ENCODE measurements around the gene POLE4. TPM values are rescaled to one million over a fixed set of nuclear protein-coding genes. Genes with fewer than 3 reads are reported as not detected.

The POLE4 gene
- total RNA-seq = 10 to 100 TPM; 69.7 to 76.5 TPM

GRCh38 chr2:74958274-74959105 is at the start of gene POLE4:
Gene POLE4 (plus strand): TSS chr2:74958643. CDS start chr2:74958680, 37 bp downstream.
- peak within 1 kb of the TSS; percentile 80 for H3K4me3 Mint-ChIP-seq
- intact Hi-C loops (cut with micrococcal nuclease) = loop anchor here (1.0 to 10.0 kb wide), 10 partner anchors 40 to 1726 kb away; partner anchors contain the start of genes ALMS1, CCT7, GCFC2 and MRPL19
- no peaks in the 10 kb centered on the region for H3K9me3 Mint-ChIP-seq
- H3K27ac Mint-ChIP-seq = peak within 1 kb of the TSS; percentile 87
- CTCF ChIA-PET = interaction anchor here (0.6 kb wide), 1 partner anchor 118 kb away, joined by 4 read pairs; no protein-coding TSS in a partner anchor
- peak; percentile 95 for DNase-seq
- no peaks in the 10 kb centered on the region for H3K27me3 Mint-ChIP-seq (ENCODE audit: low read depth)
- peaks cover 60% of the 10 kb centered on the region for H3K4me1 Mint-ChIP-seq (ENCODE audit: low read depth)
- H3K36me3 Mint-ChIP-seq (ENCODE audit: low read depth) = peaks cover 37% of the 10 kb centered on the region

- intact Hi-C loops (cut with micrococcal nuclease) = no loop called here
- CTCF ChIA-PET = no interaction called here
- DNase-seq = no peak
- Mint-ChIP-seq H3K27me3 (ENCODE audit: low read depth) (peaks cover 35% of the 10 kb centered on the region), H3K9me3 (no peaks in the 10 kb centered on the region), H3K36me3 (ENCODE audit: low read depth) (no peaks in the 10 kb centered on the region), H3K4me1 (ENCODE audit: low read depth) (peaks cover 7% of the 10 kb centered on the region), H3K4me3 (no peak overlapping the region), H3K27ac (no peak overlapping the region)
Measured at GRCh38 chr2:74908748-74909444, 49.5 kb upstream of the POLE4 start.

- H3K4me3 Mint-ChIP-seq = no peak overlapping the region
- intact Hi-C loops (cut with micrococcal nuclease) = no loop called here
- no peak for DNase-seq
- peaks cover 41% of the 10 kb centered on the region for H3K27me3 Mint-ChIP-seq (ENCODE audit: low read depth)
- CTCF ChIA-PET = no interaction called here
- no peaks in the 10 kb centered on the region for H3K9me3 Mint-ChIP-seq
- H3K4me1 Mint-ChIP-seq (ENCODE audit: low read depth) = peaks cover 9% of the 10 kb centered on the region
- H3K27ac Mint-ChIP-seq = no peak overlapping the region
- no peaks in the 10 kb centered on the region for H3K36me3 Mint-ChIP-seq (ENCODE audit: low read depth)
Measured at GRCh38 chr2:74910245-74910644, 48.2 kb upstream of the POLE4 start.

GRCh38 chr2:74911061-74911460 is 47.4 kb upstream of the POLE4 start:
- no peaks in the 10 kb centered on the region for H3K36me3 Mint-ChIP-seq (ENCODE audit: low read depth)
- no peak for DNase-seq
- no peak overlapping the region for H3K4me3 Mint-ChIP-seq
- no peak overlapping the region for H3K27ac Mint-ChIP-seq
- peaks cover 9% of the 10 kb centered on the region for H3K4me1 Mint-ChIP-seq (ENCODE audit: low read depth)
- peaks cover 43% of the 10 kb centered on the region for H3K27me3 Mint-ChIP-seq (ENCODE audit: low read depth)
- H3K9me3 Mint-ChIP-seq = no peaks in the 10 kb centered on the region
- CTCF ChIA-PET = interaction anchor here (0.6 kb wide), 1 partner anchor 282 kb away, joined by 3 read pairs; no protein-coding TSS in a partner anchor
- intact Hi-C loops (cut with micrococcal nuclease) = no loop called here

GRCh38 chr2:74915743-74916142 is 42.7 kb upstream of the POLE4 start:
- intact Hi-C loops (cut with micrococcal nuclease) = loop anchor here (5.0 kb wide), 2 partner anchors 137 to 712 kb away; no protein-coding TSS in a partner anchor
- CTCF ChIA-PET = interaction anchor here (0.8 to 1.6 kb wide), 3 partner anchors 150 to 693 kb away, joined by 3 read pairs; no protein-coding TSS in a partner anchor
- H3K36me3 Mint-ChIP-seq (ENCODE audit: low read depth) = no peaks in the 10 kb centered on the region
- H3K27me3 Mint-ChIP-seq (ENCODE audit: low read depth) = peaks cover 18% of the 10 kb centered on the region
- H3K4me3 Mint-ChIP-seq = no peak overlapping the region
- peaks cover 8% of the 10 kb centered on the region for H3K4me1 Mint-ChIP-seq (ENCODE audit: low read depth)
- no peak overlapping the region for H3K27ac Mint-ChIP-seq
- H3K9me3 Mint-ChIP-seq = no peaks in the 10 kb centered on the region
- DNase-seq = peak; percentile 53

GRCh38 chr2:74916394-74916793 is 42.0 kb upstream of the POLE4 start:
- DNase-seq = no peak
- CTCF ChIA-PET = interaction anchor here (1.4 to 1.6 kb wide), 2 partner anchors 149 to 202 kb away, joined by 3 read pairs; no protein-coding TSS in a partner anchor
- Mint-ChIP-seq H3K36me3 (ENCODE audit: low read depth) (no peaks in the 10 kb centered on the region), H3K9me3 (no peaks in the 10 kb centered on the region), H3K27ac (no peak overlapping the region), H3K4me1 (ENCODE audit: low read depth) (peaks cover 8% of the 10 kb centered on the region), H3K4me3 (no peak overlapping the region), H3K27me3 (ENCODE audit: low read depth) (peaks cover 15% of the 10 kb centered on the region)
- intact Hi-C loops (cut with micrococcal nuclease) = loop anchor here (5.0 kb wide), 2 partner anchors 136 to 711 kb away; no protein-coding TSS in a partner anchor

- H3K27ac Mint-ChIP-seq = no peak overlapping the region
Measured at GRCh38 chr2:74917702-74918619, 40.5 kb upstream of the POLE4 start.

GRCh38 chr2:74919827-74920226 is 38.6 kb upstream of the POLE4 start:
- CTCF ChIA-PET = interaction anchor here (0.7 to 4.1 kb wide), 13 partner anchors 12 to 687 kb away, joined by 3 to 22 read pairs (median 3); no protein-coding TSS in a partner anchor
- Mint-ChIP-seq H3K4me3 (peak overlapping the region; percentile 41), H3K36me3 (ENCODE audit: low read depth) (no peaks in the 10 kb centered on the region)

More at GRCh38 chr2:74917702-74918619, 40.5 kb upstream of the POLE4 start:
- Mint-ChIP-seq H3K9me3 (no peaks in the 10 kb centered on the region), H3K36me3 (ENCODE audit: low read depth) (no peaks in the 10 kb centered on the region), H3K4me3 (no peak overlapping the region), H3K27me3 (ENCODE audit: low read depth) (peaks cover 8% of the 10 kb centered on the region), H3K4me1 (ENCODE audit: low read depth) (peaks cover 8% of the 10 kb centered on the region)
- CTCF ChIA-PET = interaction anchor here (0.7 to 4.1 kb wide), 11 partner anchors 12 to 487 kb away, joined by 3 to 22 read pairs (median 3); no protein-coding TSS in a partner anchor
- intact Hi-C loops (cut with micrococcal nuclease) = loop anchor here (2.0 to 5.0 kb wide), 5 partner anchors 41 to 709 kb away; partner anchors contain the start of gene POLE4
- DNase-seq = no peak

GRCh38 chr2:74921236-74921736 is 37.2 kb upstream of the POLE4 start:
- Mint-ChIP-seq H3K36me3 (ENCODE audit: low read depth) (no peaks in the 10 kb centered on the region), H3K4me3 (no peak overlapping the region), H3K27ac (no peak overlapping the region), H3K27me3 (ENCODE audit: low read depth) (no peaks in the 10 kb centered on the region), H3K4me1 (ENCODE audit: low read depth) (peaks cover 5% of the 10 kb centered on the region), H3K9me3 (no peaks in the 10 kb centered on the region)
- CTCF ChIA-PET = interaction anchor here (1.0 to 4.1 kb wide), 2 partner anchors 23 to 144 kb away, joined by 3 to 22 read pairs; no protein-coding TSS in a partner anchor
- intact Hi-C loops (cut with micrococcal nuclease) = loop anchor here (5.0 kb wide), 2 partner anchors 321 to 546 kb away; no protein-coding TSS in a partner anchor
- no peak for DNase-seq

More at GRCh38 chr2:74919827-74920226, 38.6 kb upstream of the POLE4 start:
- H3K27ac Mint-ChIP-seq = no peak overlapping the region
- intact Hi-C loops (cut with micrococcal nuclease) = loop anchor here (1.0 to 5.0 kb wide), 9 partner anchors 39 to 707 kb away; partner anchors contain the start of gene POLE4
- no peaks in the 10 kb centered on the region for H3K9me3 Mint-ChIP-seq
- peaks cover 3% of the 10 kb centered on the region for H3K27me3 Mint-ChIP-seq (ENCODE audit: low read depth)
- H3K4me1 Mint-ChIP-seq (ENCODE audit: low read depth) = peaks cover 5% of the 10 kb centered on the region
- DNase-seq = peak; percentile 80

- no peak for DNase-seq
- intact Hi-C loops (cut with micrococcal nuclease) = loop anchor here (5.0 kb wide), 2 partner anchors 320 to 545 kb away; no protein-coding TSS in a partner anchor
- Mint-ChIP-seq H3K27me3 (ENCODE audit: low read depth) (no peaks in the 10 kb centered on the region), H3K36me3 (ENCODE audit: low read depth) (no peaks in the 10 kb centered on the region), H3K4me1 (ENCODE audit: low read depth) (peaks cover 5% of the 10 kb centered on the region), H3K4me3 (no peak overlapping the region), H3K27ac (no peak overlapping the region), H3K9me3 (no peaks in the 10 kb centered on the region)
- CTCF ChIA-PET = interaction anchor here (0.6 to 1.2 kb wide), 2 partner anchors 43 to 207 kb away, joined by 3 read pairs; no protein-coding TSS in a partner anchor
Measured at GRCh38 chr2:74922592-74923227, 35.7 kb upstream of the POLE4 start.
